ENCODE measurements around the gene DDOST.

DDOST gene

DNA sequence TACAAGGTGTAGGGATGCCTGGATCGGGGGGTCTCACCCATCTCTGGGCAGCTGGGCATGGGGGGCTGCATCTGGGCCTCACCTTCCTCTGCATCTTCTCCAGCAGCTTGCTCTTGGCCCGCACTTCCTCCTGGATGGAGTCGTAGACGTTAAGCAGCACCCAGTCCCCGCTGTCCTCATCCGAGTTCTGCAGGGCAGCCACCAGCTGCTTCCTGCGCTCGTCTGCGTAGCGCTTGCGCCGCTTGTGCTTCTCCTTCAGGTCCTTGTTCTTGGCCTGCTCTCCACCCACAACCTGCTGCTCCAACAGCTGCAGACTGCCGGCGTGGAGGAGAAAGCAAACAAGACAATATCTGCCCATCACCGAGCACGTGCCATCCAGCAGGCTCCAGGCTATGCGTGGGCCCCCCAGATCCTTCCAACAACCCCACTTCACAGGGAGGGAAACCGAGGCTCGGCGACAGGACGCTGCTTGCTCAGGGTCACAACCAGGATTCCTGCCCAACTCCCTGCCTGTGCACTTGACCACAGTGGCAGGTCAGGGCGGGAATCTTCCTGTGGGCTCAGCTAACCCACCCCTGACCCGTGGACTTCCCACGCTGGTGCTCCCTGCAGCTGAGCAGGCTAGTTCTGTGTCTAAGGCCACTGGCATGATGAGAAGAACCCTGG, 21.5 kb upstream of the DDOST start:
- TF ChIP-seq TAF1 (IDR thresholded peaks at IDR 0.05; ENCODE audit: low read depth) (no peak), RAD21 (IDR thresholded peaks at IDR 0.05; ENCODE audit: low read depth) (no peak), ZBTB7A (IDR thresholded peaks at IDR 0.05; ENCODE audit: low read depth) (no peak)
- TF ChIP-seq, protein P1, sequence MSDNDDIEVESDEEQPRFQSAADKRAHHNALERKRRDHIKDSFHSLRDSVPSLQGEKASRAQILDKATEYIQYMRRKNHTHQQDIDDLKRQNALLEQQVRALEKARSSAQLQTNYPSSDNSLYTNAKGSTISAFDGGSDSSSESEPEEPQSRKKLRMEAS (IDR thresholded peaks at IDR 0.05): no peak

DNA sequence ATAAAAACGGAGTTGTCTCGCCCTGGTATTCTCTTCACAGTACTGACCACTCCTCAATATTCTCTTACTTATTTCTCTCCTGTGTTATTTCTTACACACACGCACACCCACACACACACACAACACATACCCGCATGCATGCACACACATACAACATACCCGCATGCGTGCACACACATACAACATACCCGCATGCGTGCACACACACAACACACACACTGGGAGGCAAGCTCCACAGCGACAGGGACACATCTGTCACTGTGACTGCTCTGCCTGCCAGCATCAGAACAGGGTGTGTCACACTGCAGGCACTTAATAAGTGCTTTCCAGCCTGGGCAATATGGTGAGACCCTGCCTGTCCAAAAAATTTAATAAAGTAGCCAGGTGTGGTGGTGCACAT, 20.8 kb upstream of the DDOST start:
- no peak for TF ChIP-seq TEAD4 (IDR thresholded peaks at IDR 0.05)
- TF ChIP-seq ZBTB7A (IDR thresholded peaks at IDR 0.05; ENCODE audit: low read depth): no peak
- no peak for TF ChIP-seq TCF12 (IDR thresholded peaks at IDR 0.05; ENCODE audit: low read depth)
- no peak for TF ChIP-seq RAD21 (IDR thresholded peaks at IDR 0.05; ENCODE audit: low read depth)
- TF ChIP-seq YY1 (IDR thresholded peaks at IDR 0.05; ENCODE audit: low read depth): no peak
- no peak for TF ChIP-seq TAF1 (IDR thresholded peaks at IDR 0.05; ENCODE audit: low read depth)
- no peak for TF ChIP-seq EP300 (IDR thresholded peaks at IDR 0.05; ENCODE audit: borderline replicate concordance)
- TF ChIP-seq, protein P1 (IDR thresholded peaks at IDR 0.05): no peak
- no peak for TF ChIP-seq EGR1 (IDR thresholded peaks at IDR 0.05)
- TF ChIP-seq CEBPB (IDR thresholded peaks at IDR 0.05): no peak
- TF ChIP-seq FOXM1 (IDR thresholded peaks at IDR 0.05; ENCODE audit: borderline replicate concordance, low read depth): no peak

DNA sequence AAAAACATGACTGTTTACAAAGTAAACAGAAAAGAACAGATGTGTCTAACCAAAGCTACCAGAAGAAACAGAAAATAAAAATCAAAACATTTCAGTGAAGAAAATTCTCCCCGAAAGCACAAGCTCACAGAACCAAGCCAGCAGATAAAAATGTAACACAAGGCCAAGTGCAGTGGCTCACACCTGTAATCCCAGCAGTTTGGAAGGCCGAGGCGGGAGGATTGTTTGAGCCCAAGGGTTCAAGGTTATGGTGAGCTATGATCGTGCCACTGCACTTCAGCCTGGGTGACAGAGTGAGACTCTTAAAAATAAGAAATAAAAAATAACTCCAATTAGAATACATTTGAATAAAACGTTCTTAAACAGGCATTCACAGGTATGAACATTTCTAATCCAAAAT, 19.1 kb upstream of the DDOST start:
- TF ChIP-seq TEAD4 (IDR thresholded peaks at IDR 0.05): no peak
- TF ChIP-seq TCF12 (IDR thresholded peaks at IDR 0.05; ENCODE audit: low read depth): no peak
- TF ChIP-seq TAF1 (IDR thresholded peaks at IDR 0.05; ENCODE audit: low read depth): no peak
- TF ChIP-seq, protein P2, sequence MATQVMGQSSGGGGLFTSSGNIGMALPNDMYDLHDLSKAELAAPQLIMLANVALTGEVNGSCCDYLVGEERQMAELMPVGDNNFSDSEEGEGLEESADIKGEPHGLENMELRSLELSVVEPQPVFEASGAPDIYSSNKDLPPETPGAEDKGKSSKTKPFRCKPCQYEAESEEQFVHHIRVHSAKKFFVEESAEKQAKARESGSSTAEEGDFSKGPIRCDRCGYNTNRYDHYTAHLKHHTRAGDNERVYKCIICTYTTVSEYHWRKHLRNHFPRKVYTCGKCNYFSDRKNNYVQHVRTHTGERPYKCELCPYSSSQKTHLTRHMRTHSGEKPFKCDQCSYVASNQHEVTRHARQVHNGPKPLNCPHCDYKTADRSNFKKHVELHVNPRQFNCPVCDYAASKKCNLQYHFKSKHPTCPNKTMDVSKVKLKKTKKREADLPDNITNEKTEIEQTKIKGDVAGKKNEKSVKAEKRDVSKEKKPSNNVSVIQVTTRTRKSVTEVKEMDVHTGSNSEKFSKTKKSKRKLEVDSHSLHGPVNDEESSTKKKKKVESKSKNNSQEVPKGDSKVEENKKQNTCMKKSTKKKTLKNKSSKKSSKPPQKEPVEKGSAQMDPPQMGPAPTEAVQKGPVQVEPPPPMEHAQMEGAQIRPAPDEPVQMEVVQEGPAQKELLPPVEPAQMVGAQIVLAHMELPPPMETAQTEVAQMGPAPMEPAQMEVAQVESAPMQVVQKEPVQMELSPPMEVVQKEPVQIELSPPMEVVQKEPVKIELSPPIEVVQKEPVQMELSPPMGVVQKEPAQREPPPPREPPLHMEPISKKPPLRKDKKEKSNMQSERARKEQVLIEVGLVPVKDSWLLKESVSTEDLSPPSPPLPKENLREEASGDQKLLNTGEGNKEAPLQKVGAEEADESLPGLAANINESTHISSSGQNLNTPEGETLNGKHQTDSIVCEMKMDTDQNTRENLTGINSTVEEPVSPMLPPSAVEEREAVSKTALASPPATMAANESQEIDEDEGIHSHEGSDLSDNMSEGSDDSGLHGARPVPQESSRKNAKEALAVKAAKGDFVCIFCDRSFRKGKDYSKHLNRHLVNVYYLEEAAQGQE (IDR thresholded peaks at IDR 0.05; ENCODE audit: low read depth): no peak
- no peak for TF ChIP-seq FOXM1 (IDR thresholded peaks at IDR 0.05; ENCODE audit: borderline replicate concordance, low read depth)
- TF ChIP-seq CREB1 (IDR thresholded peaks at IDR 0.05; ENCODE audit: low read depth): no peak
- TF ChIP-seq, protein P3, sequence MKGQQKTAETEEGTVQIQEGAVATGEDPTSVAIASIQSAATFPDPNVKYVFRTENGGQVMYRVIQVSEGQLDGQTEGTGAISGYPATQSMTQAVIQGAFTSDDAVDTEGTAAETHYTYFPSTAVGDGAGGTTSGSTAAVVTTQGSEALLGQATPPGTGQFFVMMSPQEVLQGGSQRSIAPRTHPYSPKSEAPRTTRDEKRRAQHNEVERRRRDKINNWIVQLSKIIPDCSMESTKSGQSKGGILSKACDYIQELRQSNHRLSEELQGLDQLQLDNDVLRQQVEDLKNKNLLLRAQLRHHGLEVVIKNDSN (IDR thresholded peaks at IDR 0.05): no peak
- TF ChIP-seq CEBPB (IDR thresholded peaks at IDR 0.05): no peak
- no peak for TF ChIP-seq ZBTB7A (IDR thresholded peaks at IDR 0.05; ENCODE audit: low read depth)
- TF ChIP-seq EGR1 (IDR thresholded peaks at IDR 0.05): no peak
- TF ChIP-seq RAD21 (IDR thresholded peaks at IDR 0.05; ENCODE audit: low read depth): no peak
- TF ChIP-seq YY1 (IDR thresholded peaks at IDR 0.05; ENCODE audit: low read depth): no peak

DNA sequence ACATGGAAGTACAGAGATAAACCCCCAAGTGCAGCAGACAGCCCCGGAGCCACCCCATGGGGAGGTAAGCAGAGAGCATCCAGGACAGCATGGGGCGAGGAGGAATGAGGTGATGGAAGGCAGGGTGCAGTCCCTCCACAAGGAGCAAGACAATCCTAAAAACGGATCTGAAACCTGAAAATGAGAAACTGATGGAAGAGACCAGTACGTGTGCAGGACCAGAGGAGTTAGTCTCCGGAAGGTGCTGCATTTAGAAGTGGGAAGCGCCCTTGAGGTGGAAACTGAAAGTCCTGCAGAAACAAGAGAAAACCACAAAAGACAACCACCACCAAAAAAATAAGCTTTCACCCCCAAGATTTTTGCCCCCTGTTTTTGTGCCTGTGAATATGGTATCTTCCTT, 17.4 kb upstream of the DDOST start:
- no peak for TF ChIP-seq CEBPB (IDR thresholded peaks at IDR 0.05)
- TF ChIP-seq ZBTB7A (IDR thresholded peaks at IDR 0.05; ENCODE audit: low read depth): no peak
- TF ChIP-seq TAF1 (IDR thresholded peaks at IDR 0.05; ENCODE audit: low read depth): no peak
- TF ChIP-seq, protein P1 (IDR thresholded peaks at IDR 0.05): no peak
- TF ChIP-seq NFIC (IDR thresholded peaks at IDR 0.05): no peak
- TF ChIP-seq CREB1 (IDR thresholded peaks at IDR 0.05; ENCODE audit: low read depth): no peak
- TF ChIP-seq, protein P2 (IDR thresholded peaks at IDR 0.05; ENCODE audit: low read depth): no peak
- TF ChIP-seq FOXM1 (IDR thresholded peaks at IDR 0.05; ENCODE audit: borderline replicate concordance, low read depth): no peak
- no peak for TF ChIP-seq EP300 (IDR thresholded peaks at IDR 0.05; ENCODE audit: borderline replicate concordance)
- TF ChIP-seq RAD21 (IDR thresholded peaks at IDR 0.05; ENCODE audit: low read depth): no peak
- TF ChIP-seq TEAD4 (IDR thresholded peaks at IDR 0.05): no peak
- TF ChIP-seq, protein P3 (IDR thresholded peaks at IDR 0.05): no peak
- TF ChIP-seq YY1 (IDR thresholded peaks at IDR 0.05; ENCODE audit: low read depth): no peak
- TF ChIP-seq TCF12 (IDR thresholded peaks at IDR 0.05; ENCODE audit: low read depth): no peak
- TF ChIP-seq EGR1 (IDR thresholded peaks at IDR 0.05): no peak

DNA sequence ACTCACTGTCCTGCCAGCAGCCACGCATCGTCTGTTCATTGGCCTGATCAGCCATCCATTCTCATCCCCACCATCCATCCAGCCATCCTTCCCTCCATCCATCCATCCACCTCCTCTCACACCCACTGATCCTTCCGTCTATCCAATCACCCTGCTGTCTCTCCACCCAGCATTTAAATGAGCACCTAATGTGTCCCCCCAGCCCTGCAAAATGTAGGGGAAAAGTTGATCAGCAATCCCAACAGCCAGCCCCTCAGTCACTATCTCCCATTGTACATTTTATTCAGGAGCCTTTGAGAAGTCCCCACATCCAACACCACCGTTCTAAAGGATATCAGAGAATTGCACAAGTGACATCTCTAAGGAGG, 11.1 kb upstream of the DDOST start:
- no peak for TF ChIP-seq RAD21 (IDR thresholded peaks at IDR 0.05; ENCODE audit: low read depth)

DNA sequence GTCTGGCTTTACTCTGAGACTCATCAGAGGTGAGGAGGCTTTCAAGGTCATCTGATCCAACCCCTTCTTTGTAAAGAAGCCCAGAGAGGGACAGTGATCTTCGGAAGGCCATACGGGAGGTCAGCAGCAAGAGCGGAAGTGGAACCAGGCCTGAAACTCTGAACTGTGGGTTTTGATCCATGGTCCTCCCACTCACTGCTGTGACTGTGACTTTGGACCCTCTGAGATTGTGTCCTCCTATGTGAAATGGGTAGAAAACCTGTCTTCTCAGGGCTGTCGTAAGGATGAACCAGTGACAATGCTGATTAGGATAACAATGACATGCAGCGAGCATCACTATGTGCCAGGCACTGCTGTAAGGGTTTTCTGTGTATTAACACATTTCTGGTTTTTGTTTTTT, 9.8 kb upstream of the DDOST start:
- TF ChIP-seq EP300 (IDR thresholded peaks at IDR 0.05; ENCODE audit: borderline replicate concordance): no peak
- TF ChIP-seq TEAD4 (IDR thresholded peaks at IDR 0.05): no peak
- TF ChIP-seq, protein P2 (IDR thresholded peaks at IDR 0.05; ENCODE audit: low read depth): no peak
- TF ChIP-seq NFIC (IDR thresholded peaks at IDR 0.05): no peak
- no peak for TF ChIP-seq ZBTB7A (IDR thresholded peaks at IDR 0.05; ENCODE audit: low read depth)
- TF ChIP-seq FOXM1 (IDR thresholded peaks at IDR 0.05; ENCODE audit: borderline replicate concordance, low read depth): no peak
- TF ChIP-seq, protein P1 (IDR thresholded peaks at IDR 0.05): no peak
- no peak for TF ChIP-seq EGR1 (IDR thresholded peaks at IDR 0.05)
- TF ChIP-seq TAF1 (IDR thresholded peaks at IDR 0.05; ENCODE audit: low read depth): no peak
- TF ChIP-seq CEBPB (IDR thresholded peaks at IDR 0.05): no peak
- TF ChIP-seq CREB1 (IDR thresholded peaks at IDR 0.05; ENCODE audit: low read depth): no peak
- TF ChIP-seq TCF12 (IDR thresholded peaks at IDR 0.05; ENCODE audit: low read depth): no peak
- no peak for TF ChIP-seq YY1 (IDR thresholded peaks at IDR 0.05; ENCODE audit: low read depth)
- TF ChIP-seq, protein P3 (IDR thresholded peaks at IDR 0.05): no peak
- no peak for TF ChIP-seq RAD21 (IDR thresholded peaks at IDR 0.05; ENCODE audit: low read depth)

Measured in Ishikawa (cell line).